Mammary epithelial cell (primary cell): ENCODE results near the gene BLZF1.
"Not testable (repeated sequence)": the region's sequence is repeated elsewhere in the genome, so short reads cannot be mapped to it uniquely, and the experiment has no call there.

Experiments used
- EZH2 ChIP-seq: IDR thresholded peaks from 2 replicates; pipeline ENCODE4 v1.6.1; 2012; ENCODE audit warnings: low read length, inconsistent platforms, borderline replicate concordance
- TF ChIP-seq, protein P1 (sequence below), 2 donors: IDR thresholded peaks in 1 of 2; conservative IDR thresholded peaks in 1 of 2; 2 replicates each; pipeline ENCODE4 v1.5.1; 2011 to 2012; ENCODE audit warnings: inconsistent platforms in 2 of 2, low read length in 2 of 2, mild to moderate bottlenecking in 2 of 2, control low read depth in 1 of 2, low read depth in 1 of 2; ENCODE audit not compliant: insufficient read depth in 1 of 2; ENCODE audit errors: extremely low read depth in 1 of 2

DNA sequence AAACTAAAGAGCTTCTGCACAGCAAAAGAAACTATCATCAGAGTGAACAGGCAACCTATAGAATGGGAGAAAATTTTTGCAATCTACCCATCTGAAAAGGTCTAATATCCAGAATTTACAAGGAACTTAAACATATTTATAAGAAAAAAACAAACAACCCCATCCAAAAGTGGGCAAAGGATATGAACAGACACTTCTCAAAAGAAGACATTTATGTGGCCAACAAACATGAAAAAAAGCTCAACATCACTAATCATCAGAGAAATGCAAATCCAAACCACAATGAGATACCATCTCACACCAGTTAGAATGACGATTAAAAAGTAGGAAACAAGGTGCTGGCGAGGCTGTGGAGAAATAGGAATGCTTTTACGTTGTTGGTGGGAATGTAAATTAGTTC lies 33.3 kb upstream of the BLZF1 start:
- TF ChIP-seq, protein P1, sequence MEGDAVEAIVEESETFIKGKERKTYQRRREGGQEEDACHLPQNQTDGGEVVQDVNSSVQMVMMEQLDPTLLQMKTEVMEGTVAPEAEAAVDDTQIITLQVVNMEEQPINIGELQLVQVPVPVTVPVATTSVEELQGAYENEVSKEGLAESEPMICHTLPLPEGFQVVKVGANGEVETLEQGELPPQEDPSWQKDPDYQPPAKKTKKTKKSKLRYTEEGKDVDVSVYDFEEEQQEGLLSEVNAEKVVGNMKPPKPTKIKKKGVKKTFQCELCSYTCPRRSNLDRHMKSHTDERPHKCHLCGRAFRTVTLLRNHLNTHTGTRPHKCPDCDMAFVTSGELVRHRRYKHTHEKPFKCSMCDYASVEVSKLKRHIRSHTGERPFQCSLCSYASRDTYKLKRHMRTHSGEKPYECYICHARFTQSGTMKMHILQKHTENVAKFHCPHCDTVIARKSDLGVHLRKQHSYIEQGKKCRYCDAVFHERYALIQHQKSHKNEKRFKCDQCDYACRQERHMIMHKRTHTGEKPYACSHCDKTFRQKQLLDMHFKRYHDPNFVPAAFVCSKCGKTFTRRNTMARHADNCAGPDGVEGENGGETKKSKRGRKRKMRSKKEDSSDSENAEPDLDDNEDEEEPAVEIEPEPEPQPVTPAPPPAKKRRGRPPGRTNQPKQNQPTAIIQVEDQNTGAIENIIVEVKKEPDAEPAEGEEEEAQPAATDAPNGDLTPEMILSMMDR (conservative IDR thresholded peaks at IDR 0.05 in 1 of 2, IDR thresholded peaks at IDR 0.05 in 1 of 2; ENCODE audit: extremely low read depth in 1 of 2, insufficient read depth in 1 of 2, low read depth in 1 of 2, low read length in 2 of 2) = not testable (repeated sequence)
- TF ChIP-seq EZH2 = not testable (repeated sequence)
